Measurements from ENCODE around the gene TMOD1. TPM values are rescaled to one million over a fixed set of nuclear protein-coding genes. Genes with fewer than 3 reads are reported as not detected.
"Not testable (repeated sequence)": the region's sequence is repeated elsewhere in the genome, so short reads cannot be mapped to it uniquely, and the experiment has no call there.

The TMOD1 gene
- total RNA-seq, 2 donors from 2014 or later = 0.86 to 0.94 TPM

DNA sequence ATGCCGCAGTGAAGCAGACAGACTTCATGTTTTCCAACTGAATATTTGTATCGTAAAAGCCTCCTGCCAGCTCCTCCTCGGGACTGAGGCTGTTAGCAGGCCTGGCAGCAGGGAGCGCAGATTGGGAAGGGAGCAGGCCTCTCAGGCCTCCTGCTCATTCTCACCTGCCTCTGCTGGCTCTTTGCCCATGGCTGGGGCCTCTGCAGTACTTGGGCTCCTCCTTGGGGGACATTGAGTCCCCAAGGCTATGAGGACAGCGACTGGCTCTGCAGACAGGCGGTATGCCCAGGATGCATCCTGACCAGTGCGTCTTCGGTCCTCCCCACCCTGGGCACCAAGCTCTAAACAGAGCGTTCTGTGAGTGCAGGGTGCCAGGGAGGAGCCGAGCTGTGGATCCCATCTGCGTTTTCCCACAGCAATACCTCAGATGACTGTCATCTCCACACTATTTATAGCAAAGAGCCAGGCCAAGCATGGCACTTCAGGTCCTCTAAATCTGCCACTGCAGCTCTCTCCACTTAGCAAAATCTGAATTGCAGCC, 93.0 kb downstream of the TMOD1 start:
- no peak overlapping the region for H3K4me3 Mint-ChIP-seq

DNA sequence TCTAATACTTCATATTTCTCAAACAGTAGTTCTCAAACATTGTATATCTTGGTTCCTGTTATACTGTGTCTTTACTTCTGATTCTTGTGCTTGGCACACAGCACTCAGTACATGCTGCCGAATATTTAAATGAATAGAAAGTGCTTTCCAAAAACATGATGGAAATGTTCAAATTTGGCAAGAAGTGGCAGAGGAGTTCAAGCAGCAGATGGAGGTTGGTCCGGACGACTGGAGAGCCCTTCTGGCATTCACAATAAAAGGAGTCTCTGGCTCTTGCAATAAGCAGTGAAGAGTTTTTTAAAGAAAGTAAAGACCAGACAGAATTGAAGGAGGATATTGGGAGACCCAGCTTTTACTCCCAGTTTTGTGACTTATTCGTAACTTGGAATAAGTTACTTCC, 95.4 kb downstream of the TMOD1 start:
- Mint-ChIP-seq H3K36me3 (ENCODE audit: low read depth) (peaks cover 5% of the 10 kb centered on the region), H3K4me3 (no peak overlapping the region), H3K4me1 (peaks cover 10% of the 10 kb centered on the region), H3K27ac (no peak overlapping the region), H3K27me3 (peaks cover 5% of the 10 kb centered on the region)
- DNase-seq = no peak
- ATAC-seq = no peak
- H3K9me3 ChIP-seq (ENCODE audit: control insufficient read depth, low read length, poor library complexity, severe bottlenecking) = no peaks in the 10 kb centered on the region

More for the DNA sequence above, 93.0 kb downstream of the TMOD1 start:
- Mint-ChIP-seq H3K4me1 (peaks cover 10% of the 10 kb centered on the region), H3K27me3 (peaks cover 11% of the 10 kb centered on the region), H3K36me3 (ENCODE audit: low read depth) (peaks cover 5% of the 10 kb centered on the region), H3K27ac (no peak overlapping the region)
- ATAC-seq = no peak
- no peak for DNase-seq
- H3K9me3 ChIP-seq (ENCODE audit: control insufficient read depth, low read length, poor library complexity, severe bottlenecking) = no peaks in the 10 kb centered on the region

DNA sequence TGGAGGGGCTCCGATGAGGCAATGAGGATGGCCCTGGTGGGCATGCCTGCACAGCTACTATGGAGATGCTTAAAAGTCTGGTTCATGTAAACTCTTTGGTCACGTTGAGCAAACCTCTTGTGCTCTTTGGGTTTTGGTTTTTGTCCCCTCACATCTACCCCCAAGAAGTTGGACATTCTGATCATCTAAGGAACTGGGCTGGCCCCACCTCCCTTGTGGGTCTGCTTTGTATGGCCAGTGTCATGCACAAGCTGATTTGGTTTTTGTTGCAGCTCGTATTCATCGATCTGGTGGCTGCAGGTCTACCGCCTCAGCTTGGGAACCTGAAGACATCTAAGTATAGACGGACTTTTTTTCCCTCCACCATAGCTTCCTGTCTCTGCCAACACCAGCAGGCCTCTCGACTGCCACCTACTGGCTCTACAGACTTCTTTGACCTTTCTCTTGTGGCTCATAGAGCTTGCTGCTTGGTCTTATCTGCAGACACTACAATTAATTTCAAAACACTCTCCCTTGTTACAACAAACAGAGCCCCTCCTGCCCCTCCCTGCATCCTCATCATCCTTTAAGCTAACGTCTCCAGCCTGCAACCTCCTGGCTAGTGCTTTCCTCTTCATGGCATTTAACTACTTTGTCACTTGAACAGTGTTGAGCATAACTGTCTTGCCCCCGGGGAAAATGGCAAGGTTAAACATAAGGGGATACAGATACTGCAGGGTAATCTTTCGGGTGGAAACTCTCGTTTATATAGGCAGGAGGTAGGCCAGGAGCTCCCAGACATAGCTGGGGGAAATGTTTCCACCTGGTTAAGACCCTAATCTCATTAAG, 97.2 kb downstream of the TMOD1 start:
- peaks cover 10% of the 10 kb centered on the region for H3K4me1 Mint-ChIP-seq
- peak in 2 of 3 donors; percentile 34 to 54 for DNase-seq
- no peaks in the 10 kb centered on the region for H3K27me3 Mint-ChIP-seq
- H3K27ac Mint-ChIP-seq = peak overlapping the region; percentile 49
- ATAC-seq = peak; percentile 98
- no peaks in the 10 kb centered on the region for H3K9me3 ChIP-seq (ENCODE audit: control insufficient read depth, low read length, poor library complexity, severe bottlenecking)
- peak overlapping the region; percentile 55 for H3K4me3 Mint-ChIP-seq
- H3K36me3 Mint-ChIP-seq (ENCODE audit: low read depth) = peaks cover 7% of the 10 kb centered on the region

DNA sequence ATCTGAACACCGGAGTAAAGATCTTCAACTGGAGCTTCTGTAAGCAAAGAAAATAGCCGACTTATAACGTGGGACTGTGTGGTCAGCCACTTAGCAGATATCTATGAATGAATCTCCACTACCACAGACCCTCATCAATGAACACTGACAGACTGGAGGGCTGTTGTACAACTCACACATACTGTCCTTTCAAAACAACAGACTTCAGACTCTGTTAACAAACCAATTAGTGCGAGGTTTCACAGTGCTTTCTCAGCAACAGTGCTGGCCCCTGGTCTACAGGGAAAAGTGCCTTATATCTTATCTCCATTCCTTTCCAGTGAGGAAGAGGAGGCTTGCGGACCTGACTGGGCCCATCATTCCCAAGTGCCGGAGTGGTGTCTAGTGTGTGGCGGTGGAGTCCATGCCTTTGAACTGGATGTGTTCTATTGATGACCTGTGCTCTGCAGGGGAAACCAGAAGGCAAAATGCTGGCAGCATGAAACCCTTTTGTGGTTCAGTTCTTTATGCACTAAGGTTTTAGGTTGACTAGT, 97.9 kb downstream of the TMOD1 start:
- H3K9me3 ChIP-seq (ENCODE audit: control insufficient read depth, low read length, poor library complexity, severe bottlenecking) = no peaks in the 10 kb centered on the region
- peaks cover 5% of the 10 kb centered on the region for H3K36me3 Mint-ChIP-seq (ENCODE audit: low read depth)
- no peak overlapping the region for H3K4me3 Mint-ChIP-seq
- no peaks in the 10 kb centered on the region for H3K27me3 Mint-ChIP-seq
- ATAC-seq (no peak), DNase-seq (no peak)
- peak overlapping the region; percentile 49 for H3K27ac Mint-ChIP-seq
- peaks cover 9% of the 10 kb centered on the region for H3K4me1 Mint-ChIP-seq

DNA sequence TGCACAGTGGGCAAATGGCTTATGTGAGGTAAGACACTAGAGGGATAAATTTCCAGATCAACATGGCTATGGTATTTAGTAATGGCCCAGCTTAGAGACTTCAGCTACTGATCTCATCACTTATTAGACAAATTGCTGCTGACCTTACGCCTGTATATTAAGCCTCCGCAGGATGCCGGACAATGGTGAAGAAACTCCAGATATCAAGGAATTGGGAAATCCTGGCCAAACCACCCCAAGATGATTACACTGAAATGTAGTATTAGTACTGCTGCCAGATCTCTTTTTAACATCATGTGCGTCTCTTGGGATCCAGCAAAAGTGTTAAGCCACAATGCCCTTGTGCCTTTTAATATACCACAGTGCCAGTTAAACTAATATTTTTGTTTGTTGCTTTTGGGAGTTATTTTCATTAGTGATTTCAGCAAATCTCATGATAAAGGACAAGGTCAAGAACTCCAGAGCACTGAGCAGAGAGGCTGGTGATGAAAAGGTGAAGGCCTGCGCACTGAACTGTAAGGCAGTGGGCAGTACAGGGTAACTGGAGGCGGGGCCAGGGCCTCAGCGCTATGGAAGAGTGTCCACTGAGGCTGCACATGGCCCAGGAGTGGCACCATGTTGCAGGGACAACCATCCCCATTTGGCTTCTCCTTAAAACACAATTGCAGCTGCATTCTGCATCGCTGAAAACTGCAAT, 99.2 kb downstream of the TMOD1 start:
- H3K4me1 Mint-ChIP-seq = peaks cover 9% of the 10 kb centered on the region
- H3K36me3 Mint-ChIP-seq (ENCODE audit: low read depth) = peaks cover 5% of the 10 kb centered on the region
- H3K4me3 Mint-ChIP-seq = no peak overlapping the region
- H3K27ac Mint-ChIP-seq = no peak overlapping the region
- no peaks in the 10 kb centered on the region for H3K9me3 ChIP-seq (ENCODE audit: control insufficient read depth, low read length, poor library complexity, severe bottlenecking)
- H3K27me3 Mint-ChIP-seq = no peaks in the 10 kb centered on the region
- DNase-seq (no peak), ATAC-seq (no peak)

DNA sequence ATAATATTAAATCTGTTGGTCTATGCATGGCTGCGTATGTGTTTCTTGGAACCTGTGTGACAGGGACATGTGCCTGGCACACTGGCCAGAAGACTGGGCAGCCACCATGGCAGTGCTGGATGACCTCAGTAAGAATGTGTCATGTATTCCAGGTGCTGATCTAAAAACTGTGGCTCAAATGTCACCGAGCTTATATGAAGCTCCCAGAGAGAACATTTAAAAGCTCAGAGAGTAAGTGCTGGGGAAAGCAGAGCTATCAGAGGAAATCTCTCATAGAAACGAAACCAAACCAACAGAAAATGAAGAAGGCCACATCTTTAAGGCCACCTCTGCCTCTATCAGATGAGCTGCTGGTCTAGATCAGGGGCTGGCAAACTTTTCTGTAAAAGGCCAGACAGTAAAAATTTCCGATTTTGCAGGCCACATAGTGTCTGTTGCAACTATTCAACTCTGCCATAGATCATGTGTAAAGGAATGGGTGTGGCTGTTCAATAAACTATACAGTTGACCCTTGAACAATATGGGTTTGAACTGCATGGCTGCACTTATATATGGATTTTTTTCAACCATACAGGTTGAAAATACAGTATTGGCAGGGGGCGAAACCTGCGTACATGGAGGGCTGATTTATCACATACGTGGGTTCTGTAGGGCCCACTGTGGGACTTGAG, 99.9 kb downstream of the TMOD1 start:
- no peaks in the 10 kb centered on the region for H3K9me3 ChIP-seq (ENCODE audit: control insufficient read depth, low read length, poor library complexity, severe bottlenecking)
- Mint-ChIP-seq H3K4me1 (peaks cover 9% of the 10 kb centered on the region), H3K4me3 (no peak overlapping the region), H3K27me3 (no peaks in the 10 kb centered on the region), H3K36me3 (ENCODE audit: low read depth) (peaks cover 5% of the 10 kb centered on the region), H3K27ac (no peak overlapping the region)
- ATAC-seq = no peak
- no peak for DNase-seq

DNA sequence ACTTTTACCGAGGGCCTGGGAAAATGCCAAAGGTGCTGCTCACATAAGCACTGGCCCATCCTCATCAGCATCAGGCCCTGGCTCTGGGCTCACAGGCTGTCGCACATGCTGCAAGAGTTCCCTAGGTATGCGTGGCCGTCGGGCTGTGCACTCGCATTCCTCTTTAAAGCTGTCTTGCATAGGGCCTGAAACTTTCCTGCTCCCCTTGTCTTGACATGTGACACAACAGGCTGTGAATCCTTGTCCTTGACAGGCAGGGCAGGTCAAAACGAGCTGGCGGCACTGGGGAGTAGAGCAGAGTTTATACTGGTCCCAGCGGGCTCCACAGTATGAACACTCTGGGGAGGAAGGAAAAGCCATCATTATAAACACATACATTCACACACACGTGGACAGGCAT, 101.0 kb downstream of the TMOD1 start:
- Mint-ChIP-seq H3K4me1 (peaks cover 11% of the 10 kb centered on the region), H3K36me3 (ENCODE audit: low read depth) (peaks cover 5% of the 10 kb centered on the region), H3K27me3 (no peaks in the 10 kb centered on the region), H3K4me3 (no peak overlapping the region), H3K27ac (no peak overlapping the region)
- H3K9me3 ChIP-seq (ENCODE audit: control insufficient read depth, low read length, poor library complexity, severe bottlenecking) = no peaks in the 10 kb centered on the region
- DNase-seq = no peak
- no peak for ATAC-seq

DNA sequence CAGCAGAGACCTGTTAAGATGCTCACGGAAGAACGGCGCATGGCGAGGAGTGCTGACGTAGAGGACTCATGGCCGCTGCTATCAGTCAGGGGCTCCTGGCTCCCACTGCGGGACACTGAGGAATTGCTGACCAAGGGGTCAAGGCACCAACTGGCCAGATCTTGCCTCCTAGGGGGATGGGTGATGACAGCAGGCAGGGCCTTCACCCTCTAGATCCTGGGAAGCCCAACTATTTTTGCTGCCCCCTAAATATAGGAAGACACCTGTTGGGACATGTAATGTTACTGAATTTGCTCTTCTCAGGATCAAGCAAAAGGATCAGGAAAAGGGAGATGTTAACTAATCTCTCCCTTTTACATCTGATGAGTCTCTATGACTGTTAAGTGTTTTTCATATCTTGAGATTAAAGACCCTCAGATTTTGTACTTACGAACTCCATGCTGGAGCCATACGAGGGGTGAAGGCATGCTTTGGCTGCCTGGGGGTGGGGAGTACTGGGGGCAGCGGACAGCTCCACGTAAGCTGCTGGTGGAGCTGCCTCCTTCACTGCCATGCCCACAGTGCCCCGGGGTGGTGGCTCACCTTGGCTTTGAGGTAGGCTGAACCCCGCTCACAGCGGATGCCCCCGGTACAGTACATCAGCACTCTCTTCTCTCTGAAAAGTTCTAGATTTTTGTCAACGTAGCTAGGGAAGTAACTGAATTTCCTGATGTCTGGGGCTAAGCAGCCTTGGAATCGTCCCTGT, 103.6 kb downstream of the TMOD1 start:
- H3K27ac Mint-ChIP-seq = peak overlapping the region; percentile 34

DNA sequence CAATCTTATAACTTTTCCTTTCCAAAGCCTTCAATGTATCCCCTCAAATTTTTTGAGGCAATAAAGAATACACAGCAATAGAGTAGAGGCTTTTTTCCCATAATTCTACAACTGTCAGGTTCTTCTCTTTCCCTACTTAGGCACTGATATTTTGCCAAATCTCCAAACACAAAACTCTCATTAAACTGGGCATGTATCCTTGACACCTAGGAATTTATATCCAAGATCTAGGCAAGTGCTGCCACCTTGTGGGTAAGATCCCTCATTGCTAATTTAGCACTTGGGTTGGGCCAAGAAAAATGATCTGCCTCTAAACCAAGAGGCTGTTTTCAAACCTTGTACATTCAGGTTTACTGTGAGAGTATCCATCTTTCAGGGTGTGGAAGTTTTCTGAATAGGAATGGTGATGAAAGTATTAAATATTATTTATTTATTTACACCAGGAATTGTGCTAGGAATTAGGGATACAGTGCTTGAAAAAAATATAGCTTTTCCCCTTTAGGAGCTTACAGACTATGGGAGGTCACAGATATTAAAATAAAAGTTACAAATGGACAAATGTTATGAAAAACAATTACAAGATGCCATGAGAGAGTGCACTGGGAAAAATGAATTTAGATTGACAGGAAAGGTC, 114.1 kb downstream of the TMOD1 start:
- H3K9me3 ChIP-seq (ENCODE audit: control insufficient read depth, low read length, poor library complexity, severe bottlenecking) = no peaks in the 10 kb centered on the region
- H3K4me3 Mint-ChIP-seq = no peak overlapping the region
- ATAC-seq (peak; percentile 77), DNase-seq (peak in 2 of 3 donors; percentile 12 to 45)
- no peaks in the 10 kb centered on the region for H3K27me3 Mint-ChIP-seq
- H3K27ac Mint-ChIP-seq = no peak overlapping the region
- H3K36me3 Mint-ChIP-seq (ENCODE audit: low read depth) = peaks cover 10% of the 10 kb centered on the region
- peaks cover 16% of the 10 kb centered on the region for H3K4me1 Mint-ChIP-seq

More for the DNA sequence above, 103.6 kb downstream of the TMOD1 start:
- no peak for ATAC-seq
- peaks cover 5% of the 10 kb centered on the region for H3K4me1 Mint-ChIP-seq
- H3K4me3 Mint-ChIP-seq = no peak overlapping the region
- no peak for DNase-seq
- H3K27me3 Mint-ChIP-seq = no peaks in the 10 kb centered on the region
- H3K9me3 ChIP-seq (ENCODE audit: control insufficient read depth, low read length, poor library complexity, severe bottlenecking) = no peaks in the 10 kb centered on the region
- peaks cover 6% of the 10 kb centered on the region for H3K36me3 Mint-ChIP-seq (ENCODE audit: low read depth)

DNA sequence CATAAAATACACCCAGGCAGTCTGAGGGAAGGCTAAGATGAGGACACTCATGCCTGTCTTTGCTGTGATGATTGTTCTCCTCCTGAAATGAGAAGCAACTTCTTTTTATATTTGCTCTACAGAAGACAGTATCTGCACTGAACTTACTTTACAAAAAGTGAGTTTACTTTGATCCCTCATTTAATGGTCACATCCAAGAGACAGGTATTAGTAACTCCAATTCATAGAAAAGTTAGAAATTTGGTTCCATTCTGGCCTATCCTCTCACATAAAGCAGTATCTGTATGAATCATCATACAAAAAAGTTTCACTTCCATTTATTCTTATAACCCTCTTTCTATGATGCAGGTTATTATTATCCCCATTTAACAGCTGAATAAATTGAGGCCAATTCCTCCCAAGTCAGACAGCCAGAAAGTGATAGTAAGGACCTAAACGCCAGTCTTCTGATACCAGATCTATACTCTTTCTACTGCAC, 116.5 kb downstream of the TMOD1 start:
- no peaks in the 10 kb centered on the region for H3K9me3 ChIP-seq (ENCODE audit: control insufficient read depth, low read length, poor library complexity, severe bottlenecking)
- Mint-ChIP-seq H3K36me3 (ENCODE audit: low read depth) (peaks cover 10% of the 10 kb centered on the region), H3K4me1 (peaks cover 15% of the 10 kb centered on the region), H3K4me3 (no peak overlapping the region), H3K27ac (peak overlapping the region; percentile 19), H3K27me3 (no peaks in the 10 kb centered on the region)
- no peak for ATAC-seq
- DNase-seq = no peak

DNA sequence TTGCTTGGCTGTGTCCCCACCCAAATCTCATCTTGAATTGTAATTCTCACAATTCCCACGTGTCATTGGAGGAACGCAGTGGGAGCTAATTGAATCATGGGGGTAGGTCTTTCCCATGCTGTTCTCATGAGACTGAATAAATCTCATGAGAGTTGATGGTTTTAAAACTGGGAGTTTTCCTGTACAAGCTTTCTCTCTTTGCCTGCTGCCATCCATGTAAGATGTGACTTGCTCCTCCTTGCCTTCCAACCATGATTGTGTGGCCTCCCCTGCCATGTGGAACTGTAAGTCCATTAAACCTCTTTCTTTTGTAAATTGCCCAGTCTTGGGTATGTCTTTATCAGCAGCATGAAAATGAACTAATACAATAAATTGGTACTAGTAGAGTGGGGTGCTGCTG, 118.6 kb downstream of the TMOD1 start:
- Mint-ChIP-seq H3K36me3 (ENCODE audit: low read depth) (peaks cover 10% of the 10 kb centered on the region), H3K4me1 (peaks cover 15% of the 10 kb centered on the region), H3K27ac (peak overlapping the region; percentile 32)
- H3K9me3 ChIP-seq (ENCODE audit: control insufficient read depth, low read length, poor library complexity, severe bottlenecking); H3K27me3 Mint-ChIP-seq; DNase-seq; ATAC-seq; H3K4me3 Mint-ChIP-seq: not testable (repeated sequence)

DNA sequence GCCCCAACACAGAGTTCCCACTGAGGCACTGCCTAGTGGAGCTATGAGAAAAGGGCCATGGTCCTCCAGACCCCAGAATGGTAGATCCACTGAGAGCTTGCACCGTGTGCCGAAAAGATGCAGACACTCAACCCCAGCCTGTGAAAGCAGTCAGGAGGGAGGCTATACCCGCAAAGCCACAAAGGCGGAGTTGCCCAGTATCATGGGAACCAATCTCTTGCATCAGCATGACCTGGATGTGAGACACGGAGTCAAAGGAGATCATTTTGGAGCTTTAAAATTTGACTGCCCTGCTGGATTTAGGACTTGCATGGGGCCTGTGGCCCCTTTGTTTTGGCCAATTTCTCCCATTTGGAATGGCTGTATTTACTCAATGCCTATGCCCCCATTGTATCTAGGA, 121.0 kb downstream of the TMOD1 start:
- not testable (repeated sequence) for H3K4me1 Mint-ChIP-seq; DNase-seq; H3K36me3 Mint-ChIP-seq (ENCODE audit: low read depth); H3K27me3 Mint-ChIP-seq; H3K4me3 Mint-ChIP-seq; ATAC-seq; H3K27ac Mint-ChIP-seq; H3K9me3 ChIP-seq (ENCODE audit: control insufficient read depth, low read length, poor library complexity, severe bottlenecking)
